Measurements from ENCODE around the gene SOCS2.

Gene SOCS2

DNA sequence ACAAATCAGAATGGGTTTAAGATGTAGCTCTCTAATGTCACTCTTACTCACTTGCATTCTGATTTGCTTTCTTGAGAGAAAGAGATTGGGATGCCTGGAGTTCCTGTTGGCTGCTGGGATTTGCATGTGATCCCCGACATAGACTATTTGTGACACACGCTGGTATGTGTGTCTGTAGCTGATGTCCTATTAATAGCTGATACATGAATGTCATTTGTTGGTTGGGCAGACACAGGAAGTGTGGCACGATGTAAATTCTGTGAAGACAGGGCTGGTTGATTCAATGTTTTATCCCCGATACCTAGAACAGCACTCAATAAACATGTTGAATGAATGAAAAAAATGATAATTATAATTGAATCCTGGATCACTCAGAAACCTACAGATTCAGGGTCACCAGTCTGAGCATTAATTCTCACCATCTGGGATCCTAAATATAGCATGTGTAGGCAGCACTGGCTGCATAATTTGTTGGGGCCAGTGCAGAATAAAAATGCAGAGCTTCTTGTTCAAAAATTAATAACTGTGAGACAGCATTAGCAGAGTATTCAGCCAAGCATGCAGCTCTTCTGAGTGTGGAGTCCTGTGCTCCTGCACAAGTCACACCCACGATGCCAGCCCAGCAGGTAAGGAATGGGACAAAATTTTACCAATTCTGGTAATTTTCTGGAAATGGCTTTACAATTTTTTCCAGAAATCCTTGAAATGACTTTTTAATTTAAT, 35.5 kb upstream of the SOCS2 start (continued):
- TF ChIP-seq, protein P1, sequence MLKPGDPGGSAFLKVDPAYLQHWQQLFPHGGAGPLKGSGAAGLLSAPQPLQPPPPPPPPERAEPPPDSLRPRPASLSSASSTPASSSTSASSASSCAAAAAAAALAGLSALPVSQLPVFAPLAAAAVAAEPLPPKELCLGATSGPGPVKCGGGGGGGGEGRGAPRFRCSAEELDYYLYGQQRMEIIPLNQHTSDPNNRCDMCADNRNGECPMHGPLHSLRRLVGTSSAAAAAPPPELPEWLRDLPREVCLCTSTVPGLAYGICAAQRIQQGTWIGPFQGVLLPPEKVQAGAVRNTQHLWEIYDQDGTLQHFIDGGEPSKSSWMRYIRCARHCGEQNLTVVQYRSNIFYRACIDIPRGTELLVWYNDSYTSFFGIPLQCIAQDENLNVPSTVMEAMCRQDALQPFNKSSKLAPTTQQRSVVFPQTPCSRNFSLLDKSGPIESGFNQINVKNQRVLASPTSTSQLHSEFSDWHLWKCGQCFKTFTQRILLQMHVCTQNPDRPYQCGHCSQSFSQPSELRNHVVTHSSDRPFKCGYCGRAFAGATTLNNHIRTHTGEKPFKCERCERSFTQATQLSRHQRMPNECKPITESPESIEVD (tag by site-specific recombination; IDR thresholded peaks at IDR 0.05), result no peak
- no peak for TF ChIP-seq ZNF777 (tag by site-specific recombination; IDR thresholded peaks at IDR 0.05; ENCODE audit: borderline replicate concordance)
- TF ChIP-seq, protein P2, sequence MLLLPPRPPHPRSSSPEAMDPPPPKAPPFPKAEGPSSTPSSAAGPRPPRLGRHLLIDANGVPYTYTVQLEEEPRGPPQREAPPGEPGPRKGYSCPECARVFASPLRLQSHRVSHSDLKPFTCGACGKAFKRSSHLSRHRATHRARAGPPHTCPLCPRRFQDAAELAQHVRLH (tag by site-specific recombination; IDR thresholded peaks at IDR 0.05), result no peak
- no peak for TF ChIP-seq ZNF23 (tag by site-specific recombination; IDR thresholded peaks at IDR 0.05; ENCODE audit: borderline replicate concordance)
- TF ChIP-seq KLF1 (tag by site-specific recombination; IDR thresholded peaks at IDR 0.05), result no peak
- TF ChIP-seq ZNF248 (tag by site-specific recombination; IDR thresholded peaks at IDR 0.05), result no peak

- H3K27ac ChIP-seq (ENCODE audit: extremely low read depth, low read depth, low read length), result no peak overlapping the region
- no peak for TF ChIP-seq BCL6B (tag by site-specific recombination; IDR thresholded peaks at IDR 0.05)
- TF ChIP-seq YY2 (tag by site-specific recombination; IDR thresholded peaks at IDR 0.05), result no peak
- no peak for TF ChIP-seq MEIS1 (CRISPR knock-in tag; IDR thresholded peaks at IDR 0.05; ENCODE audit: borderline replicate concordance)
- TF ChIP-seq ZNF555 (tag by site-specific recombination; conservative IDR thresholded peaks at IDR 0.05), result no peak
- no peak for TF ChIP-seq ZSCAN23 (tag by site-specific recombination; IDR thresholded peaks at IDR 0.05)
- no peak for TF ChIP-seq ZNF335 (tag by site-specific recombination; conservative IDR thresholded peaks at IDR 0.05)
- TF ChIP-seq, protein P3, sequence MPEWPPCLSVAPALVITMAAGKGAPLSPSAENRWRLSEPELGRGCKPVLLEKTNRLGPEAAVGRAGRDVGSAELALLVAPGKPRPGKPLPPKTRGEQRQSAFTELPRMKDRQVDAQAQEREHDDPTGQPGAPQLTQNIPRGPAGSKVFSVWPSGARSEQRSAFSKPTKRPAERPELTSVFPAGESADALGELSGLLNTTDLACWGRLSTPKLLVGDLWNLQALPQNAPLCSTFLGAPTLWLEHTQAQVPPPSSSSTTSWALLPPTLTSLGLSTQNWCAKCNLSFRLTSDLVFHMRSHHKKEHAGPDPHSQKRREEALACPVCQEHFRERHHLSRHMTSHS (tag by site-specific recombination; IDR thresholded peaks at IDR 0.05), result no peak
- TF ChIP-seq ZNF391 (tag by site-specific recombination; IDR thresholded peaks at IDR 0.05; ENCODE audit: borderline replicate concordance, low read depth), result no peak
- no peak for TF ChIP-seq ZNF175 (tag by site-specific recombination; IDR thresholded peaks at IDR 0.05)
- no peak for TF ChIP-seq ZNF433 (tag by site-specific recombination; IDR thresholded peaks at IDR 0.05; ENCODE audit: low read depth)
- TF ChIP-seq SETDB1 (IDR thresholded peaks at IDR 0.05; ENCODE audit: insufficient read length, low read length), result no peak
- no peak for TF ChIP-seq ZNF26 (tag by site-specific recombination; IDR thresholded peaks at IDR 0.05)
- TF ChIP-seq, protein P4, sequence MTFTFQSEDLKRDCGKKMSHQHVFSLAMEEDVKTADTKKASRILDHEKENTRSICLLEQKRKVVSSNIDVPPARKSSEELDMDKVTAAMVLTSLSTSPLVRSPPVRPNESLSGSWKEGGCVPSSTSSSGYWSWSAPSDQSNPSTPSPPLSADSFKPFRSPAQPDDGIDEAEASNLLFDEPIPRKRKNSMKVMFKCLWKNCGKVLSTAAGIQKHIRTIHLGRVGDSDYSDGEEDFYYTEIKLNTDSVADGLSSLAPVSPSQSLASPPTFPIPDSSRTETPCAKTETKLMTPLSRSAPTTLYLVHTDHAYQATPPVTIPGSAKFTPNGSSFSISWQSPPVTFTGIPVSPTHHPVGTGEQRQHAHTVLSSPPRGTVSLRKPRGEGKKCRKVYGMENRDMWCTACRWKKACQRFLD (tag by site-specific recombination; IDR thresholded peaks at IDR 0.05), result no peak
- TF ChIP-seq ZBTB48 (tag by site-specific recombination; IDR thresholded peaks at IDR 0.05), result no peak
- TF ChIP-seq ZNF621 (tag by site-specific recombination; IDR thresholded peaks at IDR 0.05), result no peak
- no peak for TF ChIP-seq ZBTB44 (tag by site-specific recombination; IDR thresholded peaks at IDR 0.05)
- H3K36me3 ChIP-seq (ENCODE audit: control insufficient read depth in 2 of 2, insufficient read depth in 1 of 2, low read length in 2 of 2), result no peaks in the 10 kb centered on the region
- POLR2A ChIA-PET, result no interaction called here
- H3K4me3 ChIP-seq (ENCODE audit: low read depth, low read length), result no peak overlapping the region
- CTCF ChIA-PET, result no interaction called here
- H3K4me1 ChIP-seq (ENCODE audit: control insufficient read depth, insufficient read depth, low read length), result no peaks in the 10 kb centered on the region
- no peaks in the 10 kb centered on the region for H3K9me3 ChIP-seq (ENCODE audit: control insufficient read depth, insufficient read depth, low read depth, low read length)
These were observed 34.7 kb upstream of the SOCS2 start for GRCh38 chr12:93537769-93538168.
